Activated T-helper 1 cell treated with anti-CD3 and anti-CD28 coated beads, Interleukin-2, amount 50 U/mL, for 16 hours (primary cell): Measurements from ENCODE around the gene PPIB.

Experiments used
- DNase-seq, 2 donors: peaks; one replicate each; pipeline ENCODE4 v3.0.0-alpha.2; 2020; ENCODE audit warnings: low read depth in 1 of 2, low spot score in 1 of 2

Gene PPIB

DNA sequence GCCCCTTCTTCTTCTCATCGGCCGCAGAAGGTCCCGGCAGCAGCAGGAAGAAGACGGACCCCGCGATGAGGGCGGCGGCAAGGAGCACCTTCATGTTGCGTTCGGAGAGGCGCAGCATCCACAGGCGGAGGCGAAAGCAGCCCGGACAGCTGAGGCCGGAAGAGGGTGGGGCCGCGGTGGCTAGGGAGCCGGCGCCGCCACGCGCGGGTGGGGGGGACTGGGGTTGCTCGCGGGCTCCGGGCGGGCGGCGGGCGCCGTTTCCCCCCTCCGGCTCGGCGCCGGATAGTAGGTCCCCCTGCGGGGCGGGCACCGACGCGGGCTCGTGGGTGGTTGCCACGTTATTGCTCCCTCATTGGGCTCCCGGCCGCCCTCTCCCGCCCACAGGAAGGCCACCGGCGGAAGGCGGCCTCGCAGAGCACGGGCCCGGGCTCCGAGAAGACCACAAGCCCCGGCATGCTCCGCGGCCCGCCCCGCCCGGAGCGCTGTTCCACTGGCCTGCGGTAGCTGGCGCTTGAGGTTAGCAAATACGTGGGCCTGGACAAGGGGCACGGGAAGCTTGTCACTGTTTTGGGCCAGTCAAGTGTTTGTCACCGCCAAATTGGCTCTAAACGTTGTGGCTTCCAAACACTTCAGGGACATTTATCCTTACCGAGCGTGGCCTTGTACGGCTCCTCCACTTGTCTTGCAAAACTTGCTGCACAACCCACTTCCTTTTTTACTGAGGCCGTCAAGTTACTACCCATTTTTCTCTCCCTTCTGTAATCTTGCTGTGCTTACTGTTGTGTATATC, at the start of gene PPIB:
Gene PPIB, minus strand, starts transcription at position 154 of the 790 bp plus-strand sequence. Its CDS starts 36 bp downstream, at position 118.
- peak; percentile 92 to 96 for DNase-seq

DNA sequence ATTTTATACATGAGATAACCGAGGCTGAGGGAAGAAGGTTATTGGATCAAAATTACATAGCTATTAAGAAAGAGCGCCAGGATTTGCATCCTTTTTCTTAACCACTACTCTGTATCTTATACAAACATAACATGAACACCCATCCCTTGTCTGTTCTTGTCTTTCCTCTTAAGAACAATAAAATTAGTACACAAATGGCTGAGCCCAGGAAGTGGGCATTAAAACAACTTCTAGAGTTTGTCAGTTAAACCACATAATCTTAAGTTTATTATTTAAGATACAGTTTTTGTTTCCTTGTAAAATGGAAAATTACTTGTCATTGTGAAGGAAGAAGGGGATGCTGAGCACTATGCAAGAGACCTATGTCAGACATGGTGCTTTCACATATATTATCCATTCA, 48.9 kb upstream of the PPIB start:
- no peak for DNase-seq

DNA sequence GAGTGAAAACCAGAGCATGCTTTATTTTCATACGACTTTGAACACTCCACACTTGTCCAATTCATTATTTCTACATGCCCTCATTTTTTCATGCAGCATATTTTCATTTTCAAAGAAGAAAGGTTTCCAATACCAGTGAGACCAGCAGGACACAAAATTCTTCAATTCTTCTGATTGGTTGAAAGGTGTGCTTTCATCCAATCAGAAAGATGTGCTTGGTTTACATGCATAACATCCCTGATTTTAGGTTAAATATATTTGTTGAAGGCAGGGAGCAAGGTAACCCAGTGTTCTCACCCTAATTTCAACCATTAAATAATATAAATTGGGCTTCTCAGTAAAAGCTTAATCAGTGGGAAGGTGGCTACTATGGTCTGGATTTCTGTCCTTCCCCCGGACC, 47.5 kb upstream of the PPIB start:
- no peak for DNase-seq

DNA sequence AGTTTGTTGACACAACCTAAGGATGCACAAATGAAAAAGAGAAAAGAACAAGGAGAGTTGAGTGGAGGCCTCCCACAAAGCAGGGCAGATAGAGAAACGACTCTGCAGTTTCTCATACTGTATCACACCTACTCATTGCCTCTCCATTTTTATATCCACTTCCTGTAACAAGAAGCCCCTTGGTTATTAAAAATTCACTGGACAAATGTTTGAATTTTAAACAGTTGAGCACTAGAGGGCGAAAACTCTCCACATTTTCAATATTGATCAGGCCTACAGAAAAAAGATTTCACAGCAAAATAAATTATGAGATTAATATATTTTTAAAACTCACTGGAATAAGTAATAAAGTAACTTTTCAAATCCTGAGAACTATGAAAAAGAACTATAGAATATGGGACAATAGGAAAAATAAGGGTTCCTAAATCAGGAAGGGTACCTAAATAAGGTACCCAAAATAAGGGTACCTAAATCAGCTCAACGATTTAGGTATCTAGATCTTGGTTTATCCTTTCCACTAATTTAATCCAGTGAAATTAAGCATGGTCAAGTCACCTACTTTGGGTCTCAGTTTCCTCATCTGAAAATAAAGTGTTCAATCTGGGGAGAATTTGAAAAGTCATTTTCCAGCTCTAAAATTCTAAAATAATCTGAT, 47.0 kb upstream of the PPIB start:
- no peak for DNase-seq

DNA sequence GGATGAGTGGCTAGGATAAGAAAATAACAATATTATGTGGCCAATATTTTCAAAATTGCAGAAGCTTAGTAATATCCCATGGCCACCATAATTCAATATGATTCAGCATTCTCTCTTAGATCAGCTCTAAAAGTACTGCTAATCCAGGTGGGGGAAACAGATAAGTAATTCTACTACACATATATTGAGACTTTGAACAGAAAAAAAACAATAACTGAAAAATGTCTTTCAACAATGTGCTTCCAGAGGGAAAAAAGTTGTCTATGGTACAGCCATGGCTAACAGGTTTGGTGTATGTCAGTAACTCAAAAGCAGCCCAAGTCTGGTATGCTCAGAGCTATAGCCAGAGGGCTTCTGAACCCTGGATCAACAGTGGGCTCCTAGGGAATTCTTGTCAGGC, 42.4 kb upstream of the PPIB start:
- DNase-seq: no peak

DNA sequence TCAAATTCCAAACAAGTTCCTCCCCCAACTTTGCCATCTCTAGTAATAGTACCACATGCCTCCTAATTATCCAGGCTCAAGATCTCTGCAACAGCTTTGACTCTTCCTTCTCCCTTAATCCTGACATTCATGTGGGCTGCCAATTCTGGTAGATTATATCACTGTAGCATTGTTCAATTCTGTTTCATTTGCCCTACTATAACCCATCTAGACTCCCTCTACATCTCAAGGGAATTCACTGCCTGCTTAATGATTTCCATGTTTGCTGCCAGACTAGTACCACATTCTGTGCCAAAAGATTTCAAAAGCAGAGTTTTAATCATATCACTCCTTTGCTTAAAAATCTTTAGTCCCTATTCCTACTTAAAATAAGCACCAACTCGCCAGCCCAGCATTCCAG, 34.6 kb upstream of the PPIB start:
- no peak for DNase-seq

DNA sequence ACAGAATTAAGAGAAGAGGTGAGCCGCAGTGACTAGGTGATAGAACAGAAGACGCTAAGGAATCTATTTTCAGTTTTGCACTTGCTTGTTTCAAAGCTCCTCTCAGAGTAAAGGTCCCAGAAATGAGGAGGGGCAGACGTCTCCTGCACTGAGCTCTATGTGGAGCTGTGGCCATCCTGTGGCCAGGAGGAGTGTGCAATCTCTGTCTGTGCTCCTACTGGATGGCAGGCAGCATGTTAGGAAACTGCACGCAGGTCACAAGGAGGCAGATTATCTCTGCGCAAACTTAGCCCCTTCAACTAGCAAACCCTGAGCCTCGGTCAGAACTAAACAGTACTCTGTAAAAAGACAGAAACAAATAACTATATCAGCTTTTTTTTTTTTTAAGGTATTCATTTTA, 31.1 kb upstream of the PPIB start:
- DNase-seq: no peak

DNA sequence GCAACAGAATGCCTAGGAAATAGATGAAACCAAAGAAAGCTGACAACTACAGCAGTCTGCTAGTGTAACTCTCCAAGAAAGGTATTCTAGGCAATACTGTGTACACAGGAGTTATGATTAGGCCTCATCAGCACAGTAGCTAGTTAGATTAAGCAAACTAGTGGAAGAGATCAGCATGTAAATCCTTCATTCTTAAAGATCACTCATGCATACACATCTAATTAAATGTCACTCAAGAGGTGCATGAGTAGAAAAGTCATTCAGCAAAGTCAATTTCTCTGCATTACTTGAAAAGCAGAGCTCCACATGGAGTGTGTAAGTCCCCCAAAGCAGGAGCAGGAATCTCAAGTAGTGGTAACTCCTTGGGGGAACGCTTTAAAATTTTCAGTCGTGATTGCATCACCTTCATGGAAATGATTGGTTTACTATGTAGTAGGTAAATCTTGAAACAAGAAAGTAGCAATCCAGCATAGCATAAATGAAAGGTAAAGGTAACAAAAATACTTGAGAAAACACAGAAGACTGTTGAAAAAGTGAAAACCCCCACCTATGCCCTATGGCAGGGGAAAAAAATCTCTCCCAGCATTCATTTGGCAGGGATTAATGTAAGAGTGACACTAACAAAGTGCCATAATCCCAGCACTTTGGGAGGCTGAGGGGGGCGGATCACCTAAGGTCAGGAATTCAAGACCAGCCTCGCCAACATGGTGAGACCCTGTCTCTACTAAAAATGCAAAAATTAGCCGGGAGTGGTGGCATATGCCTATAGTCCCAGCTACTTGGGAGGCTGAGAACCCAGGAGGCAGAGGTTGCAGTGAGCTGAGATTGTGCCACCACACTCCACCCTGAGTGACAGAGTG, 29.4 kb upstream of the PPIB start:
- DNase-seq: no peak

DNA sequence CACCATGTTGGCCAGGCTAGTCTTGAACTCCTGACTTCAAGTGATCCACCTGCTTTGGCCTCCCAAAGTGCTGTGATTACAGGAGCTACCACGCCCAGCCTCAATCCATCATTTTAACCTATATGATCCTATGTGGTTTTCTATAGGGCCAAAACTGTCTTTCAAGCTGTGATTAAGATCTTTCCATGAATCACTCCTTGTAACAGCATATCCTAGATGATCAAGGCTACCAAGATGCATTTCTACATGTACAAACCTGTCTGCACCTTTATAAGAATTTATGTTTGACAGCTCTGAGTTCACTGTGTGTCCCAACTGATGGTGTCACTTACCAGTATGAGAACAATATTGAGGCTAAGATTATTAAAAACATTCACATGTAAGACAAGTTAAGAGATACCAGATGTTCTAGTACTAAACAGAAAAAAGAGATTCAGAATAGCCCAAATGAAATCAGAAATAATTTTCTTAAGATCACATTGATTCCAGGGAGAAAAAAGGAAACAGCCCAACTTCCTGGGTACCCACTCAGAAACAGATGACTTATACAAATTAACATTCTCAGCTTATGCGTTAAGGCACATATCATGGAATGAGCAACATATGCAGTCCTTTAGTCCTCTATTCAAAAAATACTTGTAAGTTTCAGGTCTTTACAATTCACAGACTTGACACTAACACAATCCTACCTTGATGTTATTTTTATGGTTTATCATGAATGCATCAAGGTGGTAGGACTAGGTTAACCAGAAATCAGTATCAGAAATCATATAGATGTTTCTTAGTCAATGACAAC, 24.8 kb upstream of the PPIB start:
- no peak for DNase-seq

DNA sequence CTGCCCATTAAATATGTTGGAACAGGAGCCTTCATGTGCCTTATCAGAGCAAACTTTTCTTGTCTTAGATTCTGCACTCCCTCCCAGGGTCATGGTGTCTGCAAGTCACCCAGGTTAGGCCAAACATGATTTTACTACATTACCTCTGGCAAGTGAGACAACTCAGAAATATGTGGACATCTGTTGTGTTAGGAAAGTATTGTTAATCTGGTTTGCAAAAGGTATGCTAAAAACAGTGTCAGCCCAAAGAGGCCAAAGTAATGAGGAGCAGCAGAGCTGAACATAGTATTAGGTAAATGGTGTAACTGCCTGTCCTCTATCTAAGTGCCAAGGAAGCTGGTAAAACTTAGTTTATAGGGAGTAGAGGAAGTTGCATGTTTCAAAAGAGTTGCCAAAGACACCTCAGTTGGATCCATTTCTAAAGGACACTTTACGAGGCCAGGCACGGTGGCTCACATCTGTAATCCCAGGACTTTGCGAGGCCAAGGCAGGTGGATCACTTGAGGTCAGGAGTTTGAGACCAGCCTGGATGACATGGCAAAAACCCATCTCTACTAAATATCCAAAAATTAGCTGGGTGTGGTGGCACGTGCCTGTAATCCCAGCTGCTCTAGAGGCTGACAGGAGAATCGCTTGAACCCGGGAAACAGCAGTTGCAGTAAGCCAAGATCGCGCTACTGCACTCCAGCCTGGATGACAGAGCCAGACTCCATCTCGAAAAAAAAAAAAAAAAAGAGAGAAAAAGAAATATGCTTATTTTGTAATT, 22.5 kb upstream of the PPIB start:
- no peak for DNase-seq

DNA sequence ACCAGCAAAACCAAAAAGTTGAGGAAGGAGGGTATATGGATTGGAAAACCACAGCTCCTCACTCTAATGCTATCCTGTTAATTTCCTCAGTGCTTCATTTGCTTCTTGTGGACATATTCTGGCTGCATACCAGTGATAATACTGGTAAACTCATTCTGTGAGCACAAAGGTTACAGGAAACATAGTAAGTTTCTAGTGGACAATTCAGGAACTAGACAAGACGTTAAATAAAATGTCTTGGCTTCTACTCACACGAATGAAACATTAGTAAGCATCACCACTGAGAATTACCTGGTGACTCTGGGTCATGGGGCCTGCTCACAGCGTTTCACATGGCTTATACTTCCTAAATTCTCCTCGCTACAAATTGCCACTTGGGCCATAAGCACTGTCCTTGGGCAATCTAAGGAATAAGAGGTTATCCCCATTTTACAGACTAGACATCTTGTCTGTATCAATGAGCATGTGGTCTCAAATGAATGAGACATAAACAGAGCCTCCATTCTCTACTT, 20.1 kb upstream of the PPIB start:
- no peak for DNase-seq

DNA sequence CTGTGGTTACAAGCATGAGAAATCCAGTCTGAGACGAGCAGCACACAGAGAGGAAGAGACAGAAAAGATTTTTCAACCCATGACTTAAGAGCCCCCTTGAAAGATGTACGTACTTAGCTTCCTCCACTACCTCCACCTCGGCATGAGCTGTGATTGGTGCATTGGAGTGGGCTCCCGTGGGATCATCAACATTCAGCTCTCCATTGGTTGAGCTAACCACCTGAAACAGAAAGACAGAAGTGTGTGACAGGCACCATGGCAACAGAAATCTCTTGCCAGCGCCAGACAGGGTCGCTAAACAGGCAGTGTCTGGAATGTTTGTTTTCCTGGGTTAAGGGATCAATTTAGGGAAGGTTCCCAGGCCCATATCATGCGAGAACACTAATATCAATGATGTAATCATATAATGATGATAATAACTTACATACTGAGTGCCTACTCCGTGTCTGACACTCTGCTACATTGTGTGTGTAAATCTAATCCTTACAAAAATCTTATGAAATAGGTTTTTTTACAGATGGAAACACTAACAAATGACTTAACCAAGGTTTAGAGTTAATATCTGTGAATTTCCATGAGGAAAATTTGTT, 17.5 kb upstream of the PPIB start:
- DNase-seq: no peak

DNA sequence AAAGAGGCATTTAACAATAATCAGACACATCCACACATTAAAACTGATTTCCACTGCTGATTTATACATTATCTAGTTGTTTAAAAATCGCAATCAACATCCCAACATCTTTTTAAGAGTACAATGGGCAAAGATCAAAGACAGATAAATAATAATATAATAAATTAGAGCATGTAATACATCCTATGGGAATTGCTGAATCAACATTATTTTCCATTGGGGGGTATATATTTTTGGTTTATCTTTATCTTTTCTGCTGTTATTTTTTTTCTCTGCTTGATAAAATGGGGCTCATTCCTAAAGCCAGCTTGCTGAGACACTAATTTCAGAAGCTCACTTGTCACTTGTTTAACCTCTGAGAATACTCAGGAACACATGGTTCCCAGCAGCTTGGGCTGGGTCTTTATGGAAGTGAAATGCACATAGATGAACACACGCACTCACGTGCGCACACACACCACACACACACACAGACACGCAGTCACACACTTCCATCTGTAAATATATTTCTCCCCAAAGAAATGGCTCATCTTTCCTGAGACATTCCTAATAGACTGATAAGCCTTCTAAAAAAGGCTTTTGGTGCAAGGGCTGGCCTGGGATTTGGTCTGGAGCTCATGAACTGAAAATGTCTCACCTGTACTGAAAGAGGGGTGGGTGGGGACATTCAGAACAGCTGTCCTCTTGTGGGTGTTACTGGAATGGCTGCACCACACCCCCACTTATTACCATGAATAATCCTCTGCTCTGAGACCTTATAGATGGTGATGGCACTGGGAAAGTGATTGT, 3.5 kb upstream of the PPIB start:
- no peak for DNase-seq

DNA sequence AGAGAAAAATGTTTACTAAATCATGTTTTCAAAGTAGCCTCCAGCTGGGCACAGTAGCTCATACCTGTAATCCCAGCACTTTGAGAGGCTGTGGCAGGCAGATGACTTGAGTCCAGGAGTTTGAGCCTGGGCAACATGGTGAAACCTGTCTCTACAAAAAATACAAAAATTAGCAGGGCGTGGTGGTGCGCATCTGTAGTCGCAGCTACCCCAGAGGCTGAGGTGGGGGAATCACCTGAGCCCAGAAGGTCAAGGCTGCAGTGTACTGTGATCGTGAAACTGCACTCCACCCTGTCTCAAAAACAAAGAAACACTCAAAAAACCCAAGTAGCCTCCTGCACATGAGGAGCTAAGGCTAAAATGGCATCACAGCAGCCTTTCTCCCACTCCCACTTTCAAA, 1.6 kb upstream of the PPIB start:
- no peak for DNase-seq

DNA sequence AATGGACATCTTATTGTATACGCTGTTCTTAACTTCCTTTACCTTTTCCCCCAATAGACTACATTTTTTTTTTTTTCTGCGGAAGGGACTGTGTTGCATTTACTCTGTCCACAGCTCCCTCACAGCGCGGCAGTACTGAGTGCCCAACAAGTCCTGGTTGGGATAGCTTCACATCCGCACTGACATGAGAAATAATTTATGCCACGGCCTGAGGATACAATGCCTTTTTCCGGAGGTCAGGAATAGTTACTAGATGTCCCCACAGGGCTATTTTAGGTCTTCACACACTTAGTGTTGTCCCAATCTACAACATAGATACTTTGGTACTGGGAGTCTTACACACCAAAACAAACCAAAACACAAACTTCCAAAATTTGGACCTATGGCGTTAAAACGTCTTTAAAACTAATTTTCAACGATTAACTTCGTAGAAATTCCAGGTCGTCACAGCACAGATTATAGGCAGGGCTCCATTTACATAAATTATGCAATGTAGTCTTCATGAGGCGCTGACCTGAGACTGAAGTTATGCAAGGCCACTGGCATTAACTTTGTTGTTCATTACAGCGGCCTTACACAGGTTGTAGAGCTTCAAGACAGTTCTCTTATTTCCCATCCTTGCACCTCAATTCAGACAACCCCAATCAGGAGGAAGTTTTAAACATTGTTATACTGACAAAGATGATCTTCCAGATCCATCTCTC, 989 bp upstream of the PPIB start:
- no peak for DNase-seq

DNA sequence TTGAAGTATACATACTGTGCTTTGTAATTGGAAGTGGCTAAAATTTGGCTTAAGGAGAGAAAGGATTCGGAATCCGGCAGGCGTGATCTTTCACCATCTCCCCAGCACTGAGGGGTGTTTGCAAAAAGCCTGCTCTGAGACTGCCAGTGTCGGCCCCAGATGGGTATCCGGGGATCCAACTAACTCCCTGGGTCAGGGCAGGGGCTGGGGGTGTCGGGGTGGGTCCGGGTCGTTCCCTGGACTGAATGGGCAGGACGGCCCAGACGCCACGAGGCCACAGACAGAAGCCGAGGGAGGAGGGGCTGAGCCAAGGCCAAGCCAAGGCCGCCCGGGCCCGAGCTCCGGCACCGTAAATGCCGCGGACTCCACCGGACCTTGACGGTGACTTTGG, 349 bp downstream of the PPIB start:
- DNase-seq: peak in 1 of 2 donors; percentile 15

DNA sequence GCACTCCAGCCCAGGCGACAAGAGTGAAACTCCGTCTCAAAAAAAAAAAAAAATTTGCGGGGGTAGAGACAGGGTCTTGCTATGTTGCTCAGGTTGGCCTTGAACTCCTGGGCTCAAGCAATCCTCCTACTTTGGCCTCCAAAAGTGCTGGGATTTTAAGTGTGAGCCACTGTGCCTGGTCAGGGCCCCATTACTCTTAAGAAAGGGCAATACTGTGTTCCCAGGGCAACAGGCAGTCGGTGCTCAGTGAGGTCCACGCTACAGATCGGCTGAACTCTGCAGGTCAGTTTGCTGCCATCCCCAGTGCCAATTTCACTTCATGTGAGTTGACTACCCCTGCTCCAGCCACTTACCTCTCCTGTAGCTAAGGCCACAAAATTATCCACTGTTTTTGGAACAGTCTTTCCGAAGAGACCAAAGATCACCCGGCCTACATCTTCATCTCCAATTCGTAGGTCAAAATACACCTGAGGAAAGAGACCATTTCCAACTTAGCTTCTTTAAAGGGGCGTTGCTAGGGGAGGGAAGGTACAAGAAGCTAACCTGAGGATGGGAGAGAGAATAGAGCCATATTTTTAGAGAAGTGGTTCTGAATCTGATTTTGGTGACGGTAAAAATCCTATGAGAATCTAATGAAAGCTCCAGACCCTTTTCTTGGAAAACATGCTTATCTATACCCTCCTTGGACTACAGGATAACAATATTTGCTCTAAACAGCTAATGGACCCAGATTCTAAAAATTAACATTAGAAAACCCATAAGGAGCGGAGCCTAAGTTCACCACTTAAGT, 939 bp downstream of the PPIB start:
- no peak for DNase-seq
